DOHH2 (cell line): Measurements from ENCODE around the gene ORC2.

ENCODE experiments used
- CTCF ChIP-seq: fragments of 200-600 bp; sonication (generic); IDR thresholded peaks from one replicate; pipeline ENCODE4 v1.5.1; 2014; ENCODE audit warnings: antibody characterized with exemption, mild to moderate bottlenecking, low read depth, low read length; ENCODE audit not compliant: poor library complexity, severe bottlenecking
- EZH2phosphoT487 ChIP-seq: fragments of 200-600 bp; sonication (generic); IDR thresholded peaks from 2 replicates; pipeline ENCODE4 v1.6.1; 2017; ENCODE audit warnings: borderline replicate concordance, mild to moderate bottlenecking, antibody characterized with exemption, low read length, moderate library complexity, mixed read lengths

- TF ChIP-seq CTCF, result no peak
- TF ChIP-seq EZH2phosphoT487, result no peak
Measured at GRCh38 chr2:201004370-201004769, 40.9 kb upstream of the ORC2 start.
